GM19238 (cell line): ENCODE measurements around the gene KIAA0825.

Source experiments
- DNase-seq: peaks from one replicate; pipeline ENCODE4 v3.0.0; 2011; ENCODE audit warnings: low spot score; ENCODE audit not compliant: insufficient read length

The KIAA0825 gene

GRCh38 chr5:94103514-94104245 lies 514.7 kb downstream of the KIAA0825 start:
- DNase-seq, result no peak
